OCI-LY7 (cell line): Measurements from ENCODE around the gene CFB. TPM values are rescaled to one million over a fixed set of nuclear protein-coding genes. Genes with fewer than 3 reads are reported as not detected.
"Not testable (repeated sequence)": the region's sequence is repeated elsewhere in the genome, so short reads cannot be mapped to it uniquely, and the experiment has no call there.

Source experiments
- BruUV-seq: library from RNA; stranded (reverse); fragments of 400-500 nt; replicated peaks from 2 replicates; lab custom pipeline; 2021; lab: Mats Ljungman, UMichigan
- CTCF ChIA-PET: fragments of 300-600 bp; sonication (Branson Sonifier 250); formaldehyde crosslinking; loops from one replicate; lab custom pipeline; 2022; ENCODE audit warnings: antibody characterized with exemption; ENCODE audit not compliant: unreplicated experiment; lab: Charles Lee
- POLR2A ChIA-PET: fragments of 300-600 bp; sonication (Branson Sonifier 250); formaldehyde crosslinking; loops from one replicate; lab custom pipeline; 2022; ENCODE audit warnings: antibody characterized with exemption; lab: Charles Lee
- DNase-seq: peaks from one replicate; pipeline ENCODE4 v3.0.0-alpha.2; 2015; ENCODE audit warnings: low spot score
- H2AFZ ChIP-seq: fragments of 200-600 bp; sonication (generic), shearing (Covaris generic); 2 replicates; pipeline ENCODE4 v1.6.1; 2014; ENCODE audit warnings: mild to moderate bottlenecking, antibody characterized with exemption, low read length, moderate library complexity
- H3K27ac ChIP-seq: fragments of 200-600 bp; sonication (generic); 2 replicates; pipeline ENCODE4 v1.5.1; 2014; ENCODE audit warnings: mixed run types, low read depth, mild to moderate bottlenecking, moderate library complexity, low read length, inconsistent platforms; ENCODE audit not compliant: poor library complexity, severe bottlenecking
- H3K36me3 ChIP-seq: fragments of 200-600 bp; sonication (generic); 2 replicates; pipeline ENCODE4 v1.6.1; 2014; ENCODE audit warnings: mild to moderate bottlenecking, antibody characterized with exemption, low read length, moderate library complexity, mixed read lengths; ENCODE audit not compliant: insufficient read depth
- H3K4me1 ChIP-seq: fragments of 200-600 bp; sonication (generic); 2 replicates; pipeline ENCODE4 v1.5.1; 2014; ENCODE audit warnings: mild to moderate bottlenecking, low read length; ENCODE audit not compliant: insufficient read depth, poor library complexity, severe bottlenecking
- H3K4me2 ChIP-seq: fragments of 200-600 bp; sonication (generic); 2 replicates; pipeline ENCODE4 v1.6.1; 2014; ENCODE audit warnings: mild to moderate bottlenecking, low read length
- H3K4me3 ChIP-seq: fragments of 200-600 bp; sonication (generic); 2 replicates; pipeline ENCODE4 v1.5.1; 2014; ENCODE audit warnings: mild to moderate bottlenecking, low read depth, low read length; ENCODE audit not compliant: poor library complexity, severe bottlenecking
- H3K79me2 ChIP-seq: fragments of 200-600 bp; sonication (generic); 2 replicates; pipeline ENCODE4 v1.6.1; 2016; ENCODE audit warnings: low read depth, mild to moderate bottlenecking, low read length, moderate library complexity, mixed read lengths; ENCODE audit not compliant: insufficient read depth
- H3K9me2 ChIP-seq: fragments of 200-600 bp; sonication (generic); 2 replicates; pipeline ENCODE4 v1.6.1; 2016; ENCODE audit warnings: mild to moderate bottlenecking, low read length, mixed read lengths; ENCODE audit not compliant: insufficient read depth
- H3K9me3 ChIP-seq: fragments of 200-600 bp; sonication (generic); 2 replicates; pipeline ENCODE4 v1.6.1; 2014; ENCODE audit warnings: mild to moderate bottlenecking, mixed run types, low read length, mixed read lengths
- H4K20me1 ChIP-seq: fragments of 200-600 bp; sonication (generic); 2 replicates; pipeline ENCODE4 v1.6.1; 2014; ENCODE audit warnings: mild to moderate bottlenecking, antibody characterized with exemption, low read length, moderate library complexity, mixed read lengths; ENCODE audit not compliant: insufficient read depth
- CTCF ChIP-seq: fragments of 200-600 bp; sonication (generic); conservative IDR thresholded peaks from 2 replicates; pipeline ENCODE4 v1.5.1; 2014; ENCODE audit warnings: mild to moderate bottlenecking, antibody characterized with exemption, low read length, moderate library complexity, mixed read lengths
- EZH2phosphoT487 ChIP-seq: fragments of 200-600 bp; sonication (generic); IDR thresholded peaks from 2 replicates; pipeline ENCODE4 v1.6.1; 2018; ENCODE audit warnings: low read depth, borderline replicate concordance, mild to moderate bottlenecking, mixed run types, antibody characterized with exemption, low read length, moderate library complexity, mixed read lengths
- intact Hi-C: fragments of 100-400 bp; cut with micrococcal nuclease; formaldehyde crosslinking; loops from one replicate; pipeline ENCODE4 v1.10.0; 2022; ENCODE audit not compliant: unreplicated experiment
- total RNA-seq, 2 experiments: library from RNA; depleted of rRNA in 1 of 2; stranded (reverse); fragments of >200 nt in 1 of 2; shearing (Covaris generic) in 1 of 2; gene quantifications; 2 replicates each; pipeline ENCODE4 v1.2.3, GENCODE V29; 2014 to 2022

The CFB gene
- total RNA-seq, 2 experiments from 2014 or later: 1.1 to 1.2 TPM

GRCh38 chr6:31907158-31907813, 38.6 kb upstream of the CFB start:
- Histone ChIP-seq H3K79me2 (no peaks in the 10 kb centered on the region), H3K9me3 (no peaks in the 10 kb centered on the region), H2AFZ (no peak overlapping the region), H3K4me2 (no peak overlapping the region), H3K36me3 (no peaks in the 10 kb centered on the region), H3K27ac (no peak overlapping the region), H4K20me1 (no peaks in the 10 kb centered on the region), H3K9me2 (no peaks in the 10 kb centered on the region), H3K4me1 (peaks cover 11% of the 10 kb centered on the region), H3K4me3 (no peak overlapping the region)
- ChIA-PET POLR2A (interaction anchor here (0.6 to 0.7 kb wide), 3 partner anchors 34 to 1870 kb away, joined by 3 to 4 read pairs (median 3); partner anchors contain the start of gene AIF1), CTCF (interaction anchor here (0.6 kb wide), 1 partner anchor 30 kb away, joined by 10 read pairs; no protein-coding TSS in a partner anchor)
- intact Hi-C loops: no loop called here
- TF ChIP-seq CTCF: no peak
- TF ChIP-seq EZH2phosphoT487: no peak
- BruUV-seq: no TSS peak
- DNase-seq: no peak

- BruUV-seq, H3K4me3 ChIP-seq, intact Hi-C loops, H4K20me1 ChIP-seq, H3K79me2 ChIP-seq, H3K9me3 ChIP-seq, DNase-seq, H3K36me3 ChIP-seq, H2AFZ ChIP-seq, H3K4me2 ChIP-seq, H3K4me1 ChIP-seq, H3K9me2 ChIP-seq, H3K27ac ChIP-seq: not testable (repeated sequence)
- CTCF ChIA-PET: interaction anchor here (0.6 kb wide), 1 partner anchor 29 kb away, joined by 10 read pairs; no protein-coding TSS in a partner anchor
- POLR2A ChIA-PET: interaction anchor here (0.6 kb wide), 1 partner anchor 293 kb away, joined by 3 read pairs; the partner anchor contains the start of gene AIF1
These were observed 37.6 kb upstream of the CFB start for GRCh38 chr6:31908255-31908654.

- H3K4me1 ChIP-seq: peaks cover 4% of the 10 kb centered on the region
- no peaks in the 10 kb centered on the region for H3K9me2 ChIP-seq
- H3K4me3 ChIP-seq: no peak overlapping the region
- POLR2A ChIA-PET: interaction anchor here (0.6 kb wide), 1 partner anchor 66 kb away, joined by 9 read pairs; no protein-coding TSS in a partner anchor
- H3K27ac ChIP-seq: no peak overlapping the region
- no peak overlapping the region for H3K4me2 ChIP-seq
- intact Hi-C loops: no loop called here
- H3K9me3 ChIP-seq: no peaks in the 10 kb centered on the region
- TF ChIP-seq EZH2phosphoT487 (no peak), CTCF (no peak)
- CTCF ChIA-PET: no interaction called here
- no peaks in the 10 kb centered on the region for H4K20me1 ChIP-seq
- peak overlapping the region; percentile 8; the same call in 1 of the 2 replicates for H2AFZ ChIP-seq
- H3K79me2 ChIP-seq: no peaks in the 10 kb centered on the region
- BruUV-seq: no TSS peak
- H3K36me3 ChIP-seq: no peaks in the 10 kb centered on the region
- no peak for DNase-seq
These were observed 37.1 kb upstream of the CFB start for GRCh38 chr6:31908791-31909190.

GRCh38 chr6:31909298-31909697, 36.6 kb upstream of the CFB start:
- H4K20me1 ChIP-seq, H3K9me3 ChIP-seq, CTCF ChIA-PET, H3K4me3 ChIP-seq, H3K27ac ChIP-seq, BruUV-seq, H3K4me1 ChIP-seq, H3K79me2 ChIP-seq, H3K9me2 ChIP-seq, intact Hi-C loops, H2AFZ ChIP-seq, H3K4me2 ChIP-seq, H3K36me3 ChIP-seq, DNase-seq: not testable (repeated sequence)
- POLR2A ChIA-PET: interaction anchor here (0.6 to 1.0 kb wide), 3 partner anchors 10 to 65 kb away, joined by 3 to 9 read pairs (median 4); no protein-coding TSS in a partner anchor
